Inflammatory macrophage treated with lipopolysaccharide for 4 hours (primary cell): ENCODE measurements around the gene PDPK1.

Experiments
- DNase-seq: peaks from one replicate; pipeline ENCODE4 v3.0.0-alpha.2; 2020

Gene PDPK1

GRCh38 chr16:2537451-2538379, at the start of gene PDPK1:
Gene PDPK1 (plus strand): TSS chr16:2538021. CDS start chr16:2538113, 92 bp downstream.
- peak; percentile 98 for DNase-seq

- no peak for DNase-seq
Observed at GRCh38 chr16:2489581-2489980, 48.2 kb upstream of the PDPK1 start.

- no peak for DNase-seq
Observed at GRCh38 chr16:2490190-2491105, 47.4 kb upstream of the PDPK1 start.

GRCh38 chr16:2492292-2492691, 45.5 kb upstream of the PDPK1 start:
- DNase-seq, result no peak

- no peak for DNase-seq
Observed at GRCh38 chr16:2493605-2494004, 44.2 kb upstream of the PDPK1 start.

GRCh38 chr16:2494616-2495015, 43.2 kb upstream of the PDPK1 start:
- DNase-seq, result no peak

- DNase-seq, result no peak
Observed at GRCh38 chr16:2495041-2495440, 42.8 kb upstream of the PDPK1 start.

GRCh38 chr16:2496223-2497115, 41.4 kb upstream of the PDPK1 start:
- DNase-seq, result no peak

GRCh38 chr16:2497116-2497630, 40.6 kb upstream of the PDPK1 start:
- DNase-seq, result no peak

GRCh38 chr16:2497695-2498484, 39.9 kb upstream of the PDPK1 start:
- DNase-seq, result no peak

- no peak for DNase-seq
Observed at GRCh38 chr16:2498531-2499253, 39.1 kb upstream of the PDPK1 start.

GRCh38 chr16:2499454-2499853, 38.4 kb upstream of the PDPK1 start:
- DNase-seq, result no peak

- DNase-seq, result no peak
Observed at GRCh38 chr16:2499890-2500429, 37.9 kb upstream of the PDPK1 start.

GRCh38 chr16:2500430-2500917, 37.3 kb upstream of the PDPK1 start:
- DNase-seq, result no peak

GRCh38 chr16:2500918-2501750, 36.7 kb upstream of the PDPK1 start:
- peak; percentile 75 for DNase-seq

- DNase-seq, result no peak
Observed at GRCh38 chr16:2501946-2502895, 35.6 kb upstream of the PDPK1 start.

- DNase-seq, result no peak
Observed at GRCh38 chr16:2505695-2506094, 32.1 kb upstream of the PDPK1 start.

GRCh38 chr16:2507052-2507659, 30.7 kb upstream of the PDPK1 start:
- DNase-seq, result peak; percentile 76
